A549 (cell line): ENCODE results near the gene PCDHB3. TPM values are rescaled to one million over a fixed set of nuclear protein-coding genes. Genes with fewer than 3 reads are reported as not detected.

Experiments
- ATAC-seq, 2 experiments: fragments of 200-7000 bp in 1 of 2; fragments of >200 bp in 1 of 2; cut with Nextera tagmentation in 1 of 2; cut with Tn5 transposase in 1 of 2; 3 replicates each; pipeline versions ENCODE4 v1.8.0 to v1.9.1; 2018 to 2020; ENCODE audit warnings: mild to moderate bottlenecking in 1 of 2, moderate library complexity in 1 of 2
- CTCF ChIA-PET: fragments of 300-600 bp; sonication (Branson Sonifier 250); formaldehyde crosslinking; extraction: SDS; loops from one replicate; lab custom pipeline; 2021; ENCODE audit warnings: antibody characterized with exemption, inconsistent platforms; lab: Yijun Ruan, JAX
- POLR2A ChIA-PET: fragments of 350-600 bp; formaldehyde crosslinking; extraction: SDS; loops from one replicate; lab custom pipeline; 2021; ENCODE audit warnings: antibody characterized with exemption, inconsistent platforms; lab: Yijun Ruan, JAX
- DNase-seq, 2 experiments: peaks; one replicate each; pipeline versions ENCODE4 v3.0.0 to v3.0.0-alpha.2; 2011 to 2016; ENCODE audit warnings: low read depth in 1 of 2, low spot score in 1 of 2
- FAIRE-seq: peaks from 2 replicates; lab custom pipeline; 2011; peaks lifted over from hg19 to GRCh38; lab: Jason Lieb, UNC
- H3K27ac ChIP-seq, 2 experiments: fragments of >200 bp; sonication (Bioruptor Twin); formaldehyde crosslinking; 3 replicates each; pipeline ENCODE4 v1.5.1; 2016 to 2017
- H3K4me1 ChIP-seq: fragments of >200 bp; sonication (Bioruptor Twin); formaldehyde crosslinking; 3 replicates; pipeline ENCODE4 v1.6.1; 2016
- H3K4me2 ChIP-seq: fragments of >200 bp; sonication (Bioruptor Twin); formaldehyde crosslinking; 3 replicates; pipeline ENCODE4 v1.6.1; 2016
- H3K4me3 ChIP-seq: fragments of >200 bp; sonication (Bioruptor Twin); formaldehyde crosslinking; 3 replicates; pipeline ENCODE4 v1.5.1; 2016
- H3K9me3 ChIP-seq: fragments of >200 bp; sonication (Bioruptor Twin); formaldehyde crosslinking; 3 replicates; pipeline ENCODE4 v1.6.1; 2016
- ATOH8 ChIP-seq: fragments of 250-450 bp; sonication (Bioruptor Pico); IDR thresholded peaks from 2 replicates; pipeline ENCODE4 v1.5.0; 2020; ENCODE audit warnings: low read depth, mild to moderate bottlenecking, moderate library complexity
- CTCF ChIP-seq: fragments of >200 bp; sonication (Bioruptor Twin); formaldehyde crosslinking; IDR thresholded peaks from 3 replicates; pipeline ENCODE4 v1.5.1; 2016
- EHF ChIP-seq: fragments of 250-450 bp; sonication (Bioruptor Pico); IDR thresholded peaks from 2 replicates; pipeline ENCODE4 v1.5.0; 2020; ENCODE audit warnings: mild to moderate bottlenecking
- GATA3 ChIP-seq: IDR thresholded peaks from 2 replicates; pipeline ENCODE4 v1.6.1; 2012; ENCODE audit warnings: borderline replicate concordance
- HEYL ChIP-seq: fragments of 250-450 bp; sonication (Bioruptor Pico); IDR thresholded peaks from 2 replicates; pipeline ENCODE4 v1.8.0; 2021; ENCODE audit warnings: mild to moderate bottlenecking, moderate library complexity
- HOXB5 ChIP-seq: fragments of 250-450 bp; sonication (Bioruptor Pico); IDR thresholded peaks from 2 replicates; pipeline ENCODE4 v1.5.0; 2020; ENCODE audit warnings: mild to moderate bottlenecking, moderate library complexity
- JUN ChIP-seq, 2 experiments: fragments of >200 bp; sonication (Bioruptor Twin); formaldehyde crosslinking; IDR thresholded peaks; 2 replicates in 1 of 2; 3 replicates in 1 of 2; pipeline ENCODE4 v1.6.1; 2016 to 2017
- JUNB ChIP-seq: fragments of >200 bp; sonication (Bioruptor Twin); formaldehyde crosslinking; IDR thresholded peaks from 2 replicates; pipeline ENCODE4 v1.6.1; 2016
- KDM1A ChIP-seq: fragments of 200-600 bp; sonication (generic); IDR thresholded peaks from 2 replicates; pipeline ENCODE4 v1.6.1; 2016; ENCODE audit warnings: low read depth, mild to moderate bottlenecking
- NR3C1 ChIP-seq: fragments of >200 bp; sonication (Bioruptor Twin); formaldehyde crosslinking; IDR thresholded peaks from 3 replicates; pipeline ENCODE4 v1.6.1; 2017
- PHF8 ChIP-seq: fragments of 200-600 bp; sonication (generic); IDR thresholded peaks from 2 replicates; pipeline ENCODE4 v1.6.1; 2016; ENCODE audit warnings: low read depth, mild to moderate bottlenecking, antibody characterized with exemption, moderate library complexity, borderline replicate concordance
- POLR2AphosphoS2 ChIP-seq: conservative IDR thresholded peaks from 2 replicates; pipeline ENCODE4 v1.6.1; 2012; ENCODE audit warnings: low read length, improper control_type of control experiment, inconsistent platforms
- RAD21 ChIP-seq, 2 experiments: fragments of >200 bp in 1 of 2; sonication (Bioruptor Twin) in 1 of 2; formaldehyde crosslinking in 1 of 2; IDR thresholded peaks in 1 of 2; conservative IDR thresholded peaks in 1 of 2; 2 replicates in 1 of 2; 3 replicates in 1 of 2; pipeline ENCODE4 v1.6.1; 2012 to 2018; ENCODE audit warnings: inconsistent platforms in 1 of 2
- SREBF2 ChIP-seq: fragments of 450-650 bp; IDR thresholded peaks from 2 replicates; pipeline ENCODE4 v1.6.1; 2014; ENCODE audit warnings: mild to moderate bottlenecking, moderate library complexity
- ZNF302 ChIP-seq: fragments of 250-450 bp; sonication (Bioruptor Pico); IDR thresholded peaks from 2 replicates; pipeline ENCODE4 v1.9.0; 2021; ENCODE audit warnings: inconsistent platforms, mild to moderate bottlenecking, moderate library complexity
- ZSCAN20 ChIP-seq: fragments of 250-450 bp; sonication (Bioruptor Pico); IDR thresholded peaks from 2 replicates; pipeline ENCODE4 v1.8.0; 2022; ENCODE audit warnings: mild to moderate bottlenecking, moderate library complexity
- WGBS: methylation state at CpG from one replicate; pipeline ENCODE4 v1.1.6; 2017; ENCODE audit errors: missing lambda C conversion rate; 5-methylcytosine and 5-hydroxymethylcytosine counted together
- polyA plus RNA-seq, 4 experiments: library from polyadenylated mRNA; depleted of rRNA in 3 of 4; stranded (reverse); fragments of >200 nt; fragmentation: RNase III in 1 of 4; extraction: RNeasy Plus Mini Kit Qiagen cat#74134 plus additional on column Dnase treatment in 1 of 4; gene quantifications; 2 replicates in 3 of 4; 3 replicates in 1 of 4; pipeline ENCODE4 v1.2.3, GENCODE V29; 2011 to 2017
- TF ChIP-seq, protein P1 (sequence below): fragments of >200 bp; sonication (Bioruptor Twin); formaldehyde crosslinking; IDR thresholded peaks from 3 replicates; pipeline ENCODE4 v1.6.1; 2016
- TF ChIP-seq, protein P2 (sequence below): fragments of 150-350 bp; IDR thresholded peaks from 2 replicates; pipeline ENCODE4 v1.6.1; 2014; ENCODE audit warnings: low read depth, mild to moderate bottlenecking, low read length
- TF ChIP-seq, protein P3 (sequence below): IDR thresholded peaks from 2 replicates; pipeline ENCODE4 v1.6.1; 2012

PCDHB3 gene
- polyA plus RNA-seq, 2 of the 4 experiments (the other 2 are of a cell fraction), result 0.06 to 0.10 TPM

- Histone ChIP-seq H3K27ac (no peak overlapping the region), H3K9me3 (peaks cover 15% of the 10 kb centered on the region; the same call in 1 of the 3 replicates), H3K4me2 (no peak overlapping the region), H3K4me3 (no peak overlapping the region), H3K4me1 (no peaks in the 10 kb centered on the region)
- no peak for DNase-seq
- CTCF ChIA-PET, result interaction anchor here (1.5 to 2.0 kb wide), 2 partner anchors 33 to 86 kb away, joined by 5 to 6 read pairs; partner anchors contain the start of gene PCDHB2
- no peak for ATAC-seq
- no peak for TF ChIP-seq PHF8
- TF ChIP-seq, protein P1, sequence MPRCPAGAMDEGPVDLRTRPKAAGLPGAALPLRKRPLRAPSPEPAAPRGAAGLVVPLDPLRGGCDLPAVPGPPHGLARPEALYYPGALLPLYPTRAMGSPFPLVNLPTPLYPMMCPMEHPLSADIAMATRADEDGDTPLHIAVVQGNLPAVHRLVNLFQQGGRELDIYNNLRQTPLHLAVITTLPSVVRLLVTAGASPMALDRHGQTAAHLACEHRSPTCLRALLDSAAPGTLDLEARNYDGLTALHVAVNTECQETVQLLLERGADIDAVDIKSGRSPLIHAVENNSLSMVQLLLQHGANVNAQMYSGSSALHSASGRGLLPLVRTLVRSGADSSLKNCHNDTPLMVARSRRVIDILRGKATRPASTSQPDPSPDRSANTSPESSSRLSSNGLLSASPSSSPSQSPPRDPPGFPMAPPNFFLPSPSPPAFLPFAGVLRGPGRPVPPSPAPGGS, result no peak
- TF ChIP-seq ZSCAN20 (CRISPR knock-in tag), result no peak
- TF ChIP-seq ATOH8 (CRISPR knock-in tag), result no peak
- no peak for TF ChIP-seq ZNF302 (CRISPR knock-in tag)
- no peak for FAIRE-seq
- POLR2A ChIA-PET, result no interaction called here
- 87% methylated on average over 1 of the region's 1 CpG for WGBS
Observed at GRCh38 chr5:141127305-141127704, 27.0 kb downstream of the PCDHB3 start.

- Histone ChIP-seq H3K27ac (peak within 1 kb of the TSS; percentile 18 to 54; a peak in 3 of 6 replicates), H3K9me3 (peaks cover 28% of the 10 kb centered on the region), H3K4me3 (peak within 1 kb of the TSS; percentile 37), H3K4me2 (peak within 1 kb of the TSS; percentile 31), H3K4me1 (no peaks in the 10 kb centered on the region)
- ChIA-PET CTCF (interaction anchor here (1.1 to 2.0 kb wide), 10 partner anchors 9 to 389 kb away, joined by 3 to 6 read pairs (median 4); partner anchors contain the start of genes PCDHB2 and PCDHB6), POLR2A (interaction anchor here (0.9 kb wide), 1 partner anchor 186 kb away, joined by 3 read pairs; the partner anchor contains the start of gene TAF7)
- ATAC-seq (peak; percentile 77 to 82; a peak in 5 of 6 replicates), DNase-seq (peak; percentile 26 to 61), FAIRE-seq (no peak)
- TF ChIP-seq GATA3 (no peak), CTCF (peak; percentile 36; the same call in 2 of the 3 replicates), KDM1A (no peak), ZSCAN20 (CRISPR knock-in tag) (no peak), JUNB (no peak), JUN (IDR thresholded peaks at IDR 0.05) (no peak), POLR2AphosphoS2 (no peak), SREBF2 (no peak), RAD21 (conservative IDR thresholded peaks at IDR 0.05 in 1 of 2, IDR thresholded peaks at IDR 0.05 in 1 of 2) (peak in 1 of 2 experiments; percentile 54; a peak in 2 of 5 replicates), EHF (CRISPR knock-in tag) (no peak), NR3C1 (no peak), HOXB5 (CRISPR knock-in tag) (no peak), HEYL (CRISPR knock-in tag) (no peak)
- TF ChIP-seq, protein P2, sequence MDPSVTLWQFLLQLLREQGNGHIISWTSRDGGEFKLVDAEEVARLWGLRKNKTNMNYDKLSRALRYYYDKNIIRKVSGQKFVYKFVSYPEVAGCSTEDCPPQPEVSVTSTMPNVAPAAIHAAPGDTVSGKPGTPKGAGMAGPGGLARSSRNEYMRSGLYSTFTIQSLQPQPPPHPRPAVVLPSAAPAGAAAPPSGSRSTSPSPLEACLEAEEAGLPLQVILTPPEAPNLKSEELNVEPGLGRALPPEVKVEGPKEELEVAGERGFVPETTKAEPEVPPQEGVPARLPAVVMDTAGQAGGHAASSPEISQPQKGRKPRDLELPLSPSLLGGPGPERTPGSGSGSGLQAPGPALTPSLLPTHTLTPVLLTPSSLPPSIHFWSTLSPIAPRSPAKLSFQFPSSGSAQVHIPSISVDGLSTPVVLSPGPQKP, result no peak
- TF ChIP-seq, protein P3, sequence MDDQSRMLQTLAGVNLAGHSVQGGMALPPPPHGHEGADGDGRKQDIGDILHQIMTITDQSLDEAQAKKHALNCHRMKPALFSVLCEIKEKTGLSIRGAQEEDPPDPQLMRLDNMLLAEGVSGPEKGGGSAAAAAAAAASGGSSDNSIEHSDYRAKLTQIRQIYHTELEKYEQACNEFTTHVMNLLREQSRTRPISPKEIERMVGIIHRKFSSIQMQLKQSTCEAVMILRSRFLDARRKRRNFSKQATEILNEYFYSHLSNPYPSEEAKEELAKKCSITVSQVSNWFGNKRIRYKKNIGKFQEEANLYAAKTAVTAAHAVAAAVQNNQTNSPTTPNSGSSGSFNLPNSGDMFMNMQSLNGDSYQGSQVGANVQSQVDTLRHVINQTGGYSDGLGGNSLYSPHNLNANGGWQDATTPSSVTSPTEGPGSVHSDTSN, result no peak
- WGBS, result 26% methylated on average over 22 of the region's 22 CpGs
Observed at GRCh38 chr5:141135030-141135717, 34.9 kb downstream of the PCDHB3 start, which contains the start of gene PCDHB5. Gene PCDHB5, plus strand, starts transcription at chr5:141135206. Its CDS starts 229 bp downstream, at chr5:141135435.
